ENCODE results near the gene MRTFB. TPM values are rescaled to one million over a fixed set of nuclear protein-coding genes. Genes with fewer than 3 reads are reported as not detected.

Gene MRTFB
- total RNA-seq, 1 experiment from 2014 or later: 29.8 TPM

DNA sequence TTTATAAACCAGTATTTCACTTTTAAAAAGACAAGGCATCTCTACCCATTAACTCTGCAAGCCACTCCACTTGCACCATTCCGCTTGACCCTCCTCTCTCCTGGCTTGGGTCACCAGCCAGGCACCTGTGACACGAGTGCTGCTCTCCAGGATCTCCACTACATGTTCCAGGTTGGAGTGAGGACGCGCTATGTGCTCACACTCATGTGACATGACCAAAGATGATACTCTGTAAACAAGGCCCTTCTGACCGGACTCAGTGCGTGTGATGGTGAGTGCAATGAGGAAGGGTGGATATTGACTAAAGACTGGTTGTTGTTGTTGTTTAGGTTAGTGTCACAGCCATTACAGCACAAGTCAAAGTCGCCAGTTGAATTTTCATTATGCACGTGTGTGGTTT lies 192.7 kb downstream of the MRTFB start:
- Histone ChIP-seq H3K9me3 (ENCODE audit: low read depth, low read length, poor library complexity, severe bottlenecking) (no peaks in the 10 kb centered on the region), H3K27ac (ENCODE audit: low read depth, low read length, poor library complexity, severe bottlenecking) (no peak overlapping the region), H3K27me3 (replicated peaks; ENCODE audit: insufficient read depth, low read depth, low read length, poor library complexity) (no peaks in the 10 kb centered on the region), H3K36me3 (ENCODE audit: insufficient read depth, low read length, poor library complexity, severe bottlenecking) (peaks cover 13% of the 10 kb centered on the region), H3K4me1 (ENCODE audit: insufficient read depth, low read length, poor library complexity, severe bottlenecking) (no peaks in the 10 kb centered on the region), H3K4me3 (ENCODE audit: low read depth, low read length, poor library complexity, severe bottlenecking) (no peak overlapping the region)
- ChIA-PET POLR2A (ENCODE audit: low non-redundant PET) (no interaction called here), CTCF (no interaction called here)
- TF ChIP-seq CTCF (conservative IDR thresholded peaks at IDR 0.05; ENCODE audit: low read depth, low read length): no peak
- DNase-seq (ENCODE audit: low spot score): no peak
- intact Hi-C loops (cut with micrococcal nuclease; ENCODE audit: unreplicated experiment): no loop called here
- BruUV-seq (replicated peaks): no TSS peak

GRCh38 chr16:14264327-14264943 lies 193.3 kb downstream of the MRTFB start:
- no peak for DNase-seq (ENCODE audit: low spot score)
- Histone ChIP-seq H3K36me3 (ENCODE audit: insufficient read depth, low read length, poor library complexity, severe bottlenecking) (peaks cover 12% of the 10 kb centered on the region), H3K9me3 (ENCODE audit: low read depth, low read length, poor library complexity, severe bottlenecking) (no peaks in the 10 kb centered on the region), H3K4me3 (ENCODE audit: low read depth, low read length, poor library complexity, severe bottlenecking) (no peak overlapping the region), H3K4me1 (ENCODE audit: insufficient read depth, low read length, poor library complexity, severe bottlenecking) (no peaks in the 10 kb centered on the region), H3K27ac (ENCODE audit: low read depth, low read length, poor library complexity, severe bottlenecking) (no peak overlapping the region), H3K27me3 (replicated peaks; ENCODE audit: insufficient read depth, low read depth, low read length, poor library complexity) (no peaks in the 10 kb centered on the region)
- TF ChIP-seq CTCF (conservative IDR thresholded peaks at IDR 0.05; ENCODE audit: low read depth, low read length) (no peak), EZH2 (IDR thresholded peaks at IDR 0.05; ENCODE audit: borderline replicate concordance, low read depth, low read length, poor library complexity, severe bottlenecking) (no peak)
- intact Hi-C loops (cut with micrococcal nuclease; ENCODE audit: unreplicated experiment): no loop called here
- BruUV-seq (replicated peaks): no TSS peak
- ChIA-PET POLR2A (ENCODE audit: low non-redundant PET) (no interaction called here), CTCF (no interaction called here)

GRCh38 chr16:14268073-14268472 lies 197.0 kb downstream of the MRTFB start:
- BruUV-seq (replicated peaks): no TSS peak
- no peak overlapping the region for H3K27ac ChIP-seq (ENCODE audit: low read depth, low read length, poor library complexity, severe bottlenecking)
- POLR2A ChIA-PET (ENCODE audit: low non-redundant PET): interaction anchor here (0.7 kb wide), 1 partner anchor 129 kb away, joined by 16 read pairs; no protein-coding TSS in a partner anchor
- H3K27me3 ChIP-seq (replicated peaks; ENCODE audit: insufficient read depth, low read depth, low read length, poor library complexity): no peaks in the 10 kb centered on the region
- intact Hi-C loops (cut with micrococcal nuclease; ENCODE audit: unreplicated experiment): no loop called here
- CTCF ChIA-PET: interaction anchor here (0.7 kb wide), 1 partner anchor 312 kb away, joined by 3 read pairs; no protein-coding TSS in a partner anchor
- no peaks in the 10 kb centered on the region for H3K4me1 ChIP-seq (ENCODE audit: insufficient read depth, low read length, poor library complexity, severe bottlenecking)
- H3K36me3 ChIP-seq (ENCODE audit: insufficient read depth, low read length, poor library complexity, severe bottlenecking): no peaks in the 10 kb centered on the region
- no peak overlapping the region for H3K4me3 ChIP-seq (ENCODE audit: low read depth, low read length, poor library complexity, severe bottlenecking)
- TF ChIP-seq CTCF (conservative IDR thresholded peaks at IDR 0.05; ENCODE audit: low read depth, low read length) (no peak), EZH2 (IDR thresholded peaks at IDR 0.05; ENCODE audit: borderline replicate concordance, low read depth, low read length, poor library complexity, severe bottlenecking) (no peak)
- H3K9me3 ChIP-seq (ENCODE audit: low read depth, low read length, poor library complexity, severe bottlenecking): peaks cover 5% of the 10 kb centered on the region
- no peak for DNase-seq (ENCODE audit: low spot score)
